Activated CD8-positive, alpha-beta memory T cell treated with anti-CD3 and anti-CD28 coated beads, Interleukin-2, amount 10 ng/mL, durations not matched to agents 7 days and 5 days (primary cell): ENCODE results near the gene NTM. TPM values are rescaled to one million over a fixed set of nuclear protein-coding genes. Genes with fewer than 3 reads are reported as not detected.
"Not testable (repeated sequence)": the region's sequence is repeated elsewhere in the genome, so short reads cannot be mapped to it uniquely, and the experiment has no call there.

Experiments
- ATAC-seq: fragments of 150-1000 bp; cut with Tn5 transposase; one replicate; pipeline ENCODE4 v1.10.0; 2021; ENCODE audit warnings: moderate library complexity
- CTCF ChIA-PET: fragments of 350-600 bp; sonication (Branson Sonifier 250); formaldehyde crosslinking; loops from one replicate; lab custom pipeline; 2021; ENCODE audit warnings: antibody characterized with exemption; lab: Charles Lee
- DNase-seq: peaks from one replicate; pipeline ENCODE4 v3.0.0-alpha.2; 2020
- H3K27ac Mint-ChIP-seq: one replicate; pipeline ENCODE4 v1.8.0; 2021; ENCODE audit warnings: mild to moderate bottlenecking, mixed read lengths
- H3K27me3 Mint-ChIP-seq: one replicate; pipeline ENCODE4 v1.8.0; 2021; ENCODE audit warnings: mixed read lengths
- H3K36me3 Mint-ChIP-seq: one replicate; pipeline ENCODE4 v1.8.0; 2021; ENCODE audit warnings: mild to moderate bottlenecking, mixed read lengths
- H3K4me1 Mint-ChIP-seq: one replicate; pipeline ENCODE4 v1.8.0; 2021; ENCODE audit warnings: mixed read lengths
- H3K4me3 Mint-ChIP-seq: one replicate; pipeline ENCODE4 v1.8.0; 2021; ENCODE audit warnings: mild to moderate bottlenecking, moderate library complexity, mixed read lengths
- H3K9me3 Mint-ChIP-seq: one replicate; pipeline ENCODE4 v1.8.0; 2022; ENCODE audit warnings: low read depth, mixed read lengths
- total RNA-seq, 2 experiments: library from RNA; stranded (reverse); gene quantifications; one replicate each; pipeline ENCODE4 v1.2.3, GENCODE V29; 2021

NTM gene
- total RNA-seq, 2 experiments from 2014 or later = not detected

- no peaks in the 10 kb centered on the region for H3K36me3 Mint-ChIP-seq
Measured at GRCh38 chr11:132060567-132060966, 690.2 kb downstream of the NTM start.

DNA sequence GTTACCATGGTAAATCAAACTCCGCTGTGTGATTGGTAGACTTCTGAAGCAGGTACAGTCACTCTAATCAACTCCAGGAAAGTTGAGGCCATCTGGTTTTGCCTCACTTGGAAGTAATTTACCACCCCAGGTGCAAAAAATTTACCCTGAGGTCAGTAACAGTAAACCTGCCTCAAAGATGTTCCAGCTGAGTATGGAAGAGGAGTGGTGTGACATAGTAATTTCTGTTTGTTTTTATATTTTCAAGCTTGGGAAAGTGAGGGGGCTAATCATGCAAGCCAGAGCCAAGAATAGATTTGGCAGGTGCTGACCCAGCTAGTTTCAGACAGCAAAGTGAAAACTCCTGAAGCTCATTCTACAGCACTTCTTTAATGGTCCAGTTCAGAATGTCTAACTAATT lies 691.6 kb downstream of the NTM start:
- Mint-ChIP-seq H3K9me3 (no peaks in the 10 kb centered on the region), H3K27me3 (no peaks in the 10 kb centered on the region), H3K4me1 (no peaks in the 10 kb centered on the region), H3K27ac (no peak overlapping the region), H3K4me3 (no peak overlapping the region), H3K36me3 (no peaks in the 10 kb centered on the region)
- DNase-seq (no peak), ATAC-seq (no peak)
- CTCF ChIA-PET = no interaction called here

More at GRCh38 chr11:132060567-132060966, 690.2 kb downstream of the NTM start:
- Mint-ChIP-seq H3K4me1 (no peaks in the 10 kb centered on the region), H3K27ac (no peak overlapping the region), H3K4me3 (no peak overlapping the region), H3K9me3 (no peaks in the 10 kb centered on the region), H3K27me3 (no peaks in the 10 kb centered on the region)
- ATAC-seq (no peak), DNase-seq (no peak)
- CTCF ChIA-PET = no interaction called here

DNA sequence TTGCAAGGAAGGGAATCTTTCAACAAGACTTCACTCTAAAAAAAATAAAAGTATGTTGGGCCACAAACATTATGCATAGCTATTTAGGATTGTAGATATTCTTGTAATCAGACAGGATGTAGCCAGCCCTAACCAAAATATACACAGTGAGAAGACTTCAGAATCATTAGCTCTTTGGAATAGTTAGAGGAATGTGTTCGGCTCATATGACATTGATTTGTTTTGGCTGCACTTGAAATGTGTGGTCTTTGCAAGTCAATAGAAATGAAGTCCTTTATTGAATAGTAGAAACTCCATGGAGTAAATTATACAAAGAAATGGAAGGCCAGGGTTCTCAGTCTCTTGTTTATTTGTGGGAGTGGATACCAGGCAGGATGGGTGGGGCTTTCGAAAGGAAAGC lies 692.1 kb downstream of the NTM start:
- Mint-ChIP-seq H3K4me3 (no peak overlapping the region), H3K9me3 (no peaks in the 10 kb centered on the region), H3K27ac (no peak overlapping the region), H3K4me1 (no peaks in the 10 kb centered on the region), H3K36me3 (no peaks in the 10 kb centered on the region), H3K27me3 (no peaks in the 10 kb centered on the region)
- ATAC-seq (no peak), DNase-seq (no peak)
- CTCF ChIA-PET = no interaction called here

DNA sequence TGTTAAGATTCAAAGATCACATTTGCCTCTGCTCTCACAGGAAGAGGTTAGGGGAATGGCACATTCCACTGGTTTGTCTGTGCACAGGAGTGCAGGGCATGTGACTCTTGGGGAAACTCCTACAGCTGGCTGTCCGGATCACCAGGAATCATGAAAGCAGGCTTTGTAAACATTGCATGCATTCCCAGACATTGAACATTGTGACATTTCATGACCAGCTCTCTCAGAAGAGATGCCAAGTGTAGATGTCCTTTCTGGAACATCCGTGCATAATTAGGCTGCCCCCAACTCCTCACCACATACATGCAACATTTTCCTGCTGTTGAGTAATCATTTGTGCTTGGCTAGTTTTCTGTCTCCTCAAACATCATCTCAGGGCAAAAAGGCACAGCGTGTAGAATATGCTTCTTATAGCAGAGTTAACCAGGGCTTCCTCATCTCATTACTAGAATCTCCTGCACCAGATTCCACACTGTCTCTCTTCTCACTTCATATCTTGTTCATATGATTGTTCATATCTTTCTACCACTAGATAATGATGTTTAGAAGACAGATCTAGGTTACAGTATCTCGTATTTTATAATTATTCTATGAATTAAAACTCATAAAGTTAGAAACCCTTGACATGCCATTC lies 694.7 kb downstream of the NTM start:
- H3K4me3 Mint-ChIP-seq = no peak overlapping the region
- peaks cover 8% of the 10 kb centered on the region for H3K9me3 Mint-ChIP-seq
- CTCF ChIA-PET = no interaction called here
- no peaks in the 10 kb centered on the region for H3K4me1 Mint-ChIP-seq
- no peaks in the 10 kb centered on the region for H3K27me3 Mint-ChIP-seq
- no peaks in the 10 kb centered on the region for H3K36me3 Mint-ChIP-seq
- DNase-seq (no peak), ATAC-seq (no peak)
- no peak overlapping the region for H3K27ac Mint-ChIP-seq

GRCh38 chr11:132068556-132068955 lies 698.1 kb downstream of the NTM start:
- Mint-ChIP-seq H3K27me3 (no peaks in the 10 kb centered on the region), H3K36me3 (no peaks in the 10 kb centered on the region), H3K4me1 (no peaks in the 10 kb centered on the region), H3K9me3 (peaks cover 8% of the 10 kb centered on the region), H3K4me3 (no peak overlapping the region), H3K27ac (no peak overlapping the region)
- ATAC-seq (no peak), DNase-seq (no peak)
- CTCF ChIA-PET = no interaction called here

DNA sequence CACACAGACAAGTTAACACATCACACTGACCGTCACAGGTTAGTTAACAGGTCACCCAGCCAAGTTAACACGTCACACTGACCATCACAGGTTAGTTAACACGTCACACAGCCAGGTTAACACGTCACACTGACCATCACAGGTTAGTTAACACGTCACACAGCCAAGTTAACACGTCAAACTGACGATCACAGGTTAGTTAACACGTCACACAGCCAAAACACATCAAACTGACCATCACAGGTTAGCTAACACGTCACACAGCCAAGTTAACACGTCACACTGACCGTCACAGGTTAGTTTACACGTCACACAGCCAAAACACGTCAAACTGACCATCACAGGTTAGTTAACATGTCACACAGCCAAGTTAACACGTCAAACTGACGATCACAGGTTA lies 699.2 kb downstream of the NTM start:
- CTCF ChIA-PET = not testable (repeated sequence)

DNA sequence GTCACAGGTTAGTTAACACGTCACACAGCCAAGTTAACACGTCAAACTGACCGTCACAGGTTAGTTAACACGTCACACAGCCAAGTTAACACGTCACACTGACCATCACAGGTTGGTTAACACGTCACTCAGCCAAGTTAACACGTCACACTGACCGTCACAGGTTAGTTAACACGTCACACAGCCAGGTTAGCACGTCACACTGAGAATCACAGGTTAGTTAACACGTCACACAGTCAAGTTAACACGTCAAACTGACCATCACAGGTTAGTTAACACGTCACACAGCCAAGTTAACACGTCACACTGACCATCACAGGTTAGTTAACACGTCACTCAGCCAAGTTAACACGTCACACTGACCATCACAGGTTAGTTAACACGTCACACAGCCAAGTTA lies 700.5 kb downstream of the NTM start:
- ATAC-seq, H3K36me3 Mint-ChIP-seq, H3K4me1 Mint-ChIP-seq, H3K27ac Mint-ChIP-seq, H3K4me3 Mint-ChIP-seq, CTCF ChIA-PET, H3K27me3 Mint-ChIP-seq, H3K9me3 Mint-ChIP-seq, DNase-seq: not testable (repeated sequence)

More for the DNA sequence above, 699.2 kb downstream of the NTM start:
- not testable (repeated sequence) for H3K9me3 Mint-ChIP-seq, H3K27me3 Mint-ChIP-seq, ATAC-seq, DNase-seq, H3K27ac Mint-ChIP-seq, H3K4me3 Mint-ChIP-seq, H3K4me1 Mint-ChIP-seq, H3K36me3 Mint-ChIP-seq

- no peaks in the 10 kb centered on the region for H3K36me3 Mint-ChIP-seq
- H3K4me3 Mint-ChIP-seq = no peak overlapping the region
- no peak overlapping the region for H3K27ac Mint-ChIP-seq
- ATAC-seq (no peak), DNase-seq (no peak)
- H3K4me1 Mint-ChIP-seq = no peaks in the 10 kb centered on the region
- H3K9me3 Mint-ChIP-seq = peaks cover 8% of the 10 kb centered on the region
- no peaks in the 10 kb centered on the region for H3K27me3 Mint-ChIP-seq
- CTCF ChIA-PET = no interaction called here
Measured at GRCh38 chr11:132072044-132072857, 701.8 kb downstream of the NTM start.

DNA sequence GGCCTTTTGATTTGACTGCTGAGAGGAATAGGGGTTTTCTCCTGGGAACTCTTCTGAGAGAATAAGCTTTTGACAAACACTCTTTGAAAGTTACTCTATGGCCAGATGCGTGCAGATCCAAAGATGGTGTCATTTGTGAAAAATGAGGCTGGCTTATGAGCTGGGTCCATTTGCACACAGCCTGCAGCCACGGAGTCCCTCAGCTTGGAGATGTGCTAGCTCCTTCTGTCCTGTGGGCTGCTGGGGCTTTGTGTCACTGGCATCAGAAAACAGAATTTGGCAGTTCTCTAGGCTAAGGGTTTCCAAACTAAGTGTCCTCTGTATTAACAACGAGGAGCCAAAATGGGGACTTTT lies 702.4 kb downstream of the NTM start:
- Mint-ChIP-seq H3K4me1 (no peaks in the 10 kb centered on the region), H3K27ac (no peak overlapping the region), H3K9me3 (peaks cover 8% of the 10 kb centered on the region), H3K27me3 (no peaks in the 10 kb centered on the region), H3K4me3 (no peak overlapping the region), H3K36me3 (no peaks in the 10 kb centered on the region)
- DNase-seq (no peak), ATAC-seq (no peak)
- CTCF ChIA-PET = no interaction called here

GRCh38 chr11:132073787-132074186 lies 703.4 kb downstream of the NTM start:
- ATAC-seq = no peak
- Mint-ChIP-seq H3K27ac (no peak overlapping the region), H3K9me3 (peaks cover 8% of the 10 kb centered on the region), H3K27me3 (no peaks in the 10 kb centered on the region), H3K4me1 (no peaks in the 10 kb centered on the region), H3K36me3 (no peaks in the 10 kb centered on the region), H3K4me3 (no peak overlapping the region)
- DNase-seq = no peak
- CTCF ChIA-PET = no interaction called here

DNA sequence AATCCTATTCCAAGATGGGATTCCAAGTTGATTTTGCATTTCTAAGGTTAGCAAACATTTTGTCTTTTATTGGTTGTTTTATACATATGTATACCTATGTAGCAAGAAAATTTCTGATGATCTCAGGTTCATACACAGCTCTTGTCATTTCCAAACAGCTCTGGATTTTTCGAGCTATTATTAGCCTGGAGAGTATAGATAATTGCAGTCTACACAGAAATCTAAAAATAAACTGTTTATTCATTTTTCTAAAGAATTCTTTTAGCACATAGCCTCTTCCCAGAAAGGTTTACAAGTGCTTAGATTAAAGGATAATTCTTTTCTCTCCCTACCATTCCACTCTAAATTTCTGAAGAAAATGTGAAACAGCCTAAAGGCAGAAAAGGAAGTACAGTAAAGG lies 705.0 kb downstream of the NTM start:
- Mint-ChIP-seq H3K9me3 (no peaks in the 10 kb centered on the region), H3K36me3 (no peaks in the 10 kb centered on the region), H3K27ac (no peak overlapping the region), H3K4me3 (no peak overlapping the region), H3K4me1 (no peaks in the 10 kb centered on the region), H3K27me3 (no peaks in the 10 kb centered on the region)
- CTCF ChIA-PET = no interaction called here
- DNase-seq = no peak
- no peak for ATAC-seq

- CTCF ChIA-PET = no interaction called here
- peaks cover 2% of the 10 kb centered on the region for H3K9me3 Mint-ChIP-seq
- no peaks in the 10 kb centered on the region for H3K36me3 Mint-ChIP-seq
- H3K4me3 Mint-ChIP-seq = no peak overlapping the region
- no peak for ATAC-seq
- H3K4me1 Mint-ChIP-seq = no peaks in the 10 kb centered on the region
- no peak for DNase-seq
- H3K27ac Mint-ChIP-seq = no peak overlapping the region
- H3K27me3 Mint-ChIP-seq = no peaks in the 10 kb centered on the region
Measured at GRCh38 chr11:132077416-132077815, 707.0 kb downstream of the NTM start.

DNA sequence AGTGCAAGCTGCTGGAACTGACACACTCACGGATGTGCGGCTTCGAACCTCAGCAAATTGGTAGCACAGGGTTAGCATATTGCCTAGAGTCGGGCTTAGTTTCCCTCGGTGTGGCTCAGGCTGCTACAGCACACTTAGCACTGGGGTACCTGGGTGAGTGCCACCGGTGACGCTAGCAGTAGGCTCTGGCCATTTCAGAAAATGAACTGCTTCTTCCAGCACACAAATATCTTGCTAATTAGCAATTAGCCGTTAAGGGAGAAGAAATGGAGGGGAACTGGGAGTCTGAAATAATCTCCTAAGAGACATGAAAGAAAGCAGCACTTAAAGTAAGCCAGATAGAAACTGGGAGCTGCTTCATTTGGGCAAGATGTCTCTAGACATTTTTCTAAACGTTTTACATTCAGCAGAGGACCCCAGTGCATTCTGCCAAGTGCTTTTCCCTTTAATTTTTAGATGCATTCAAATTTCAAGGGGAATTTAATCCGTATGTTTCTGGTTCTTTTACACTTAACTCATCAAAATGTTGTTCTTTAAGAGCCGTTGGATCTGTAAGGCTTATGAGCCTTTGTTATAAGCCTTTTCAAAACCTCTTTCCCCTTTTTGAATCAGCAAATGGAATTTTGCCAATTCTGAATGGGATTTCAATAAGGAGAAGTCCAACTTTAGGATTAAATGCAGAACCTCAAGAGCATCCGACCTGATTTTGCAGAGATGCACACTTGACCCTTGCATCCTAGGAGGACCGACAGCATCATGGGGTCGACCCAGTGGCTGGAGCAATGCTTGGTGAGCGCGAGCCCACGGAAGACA lies 708.1 kb downstream of the NTM start:
- Mint-ChIP-seq H3K27ac (no peak overlapping the region), H3K36me3 (no peaks in the 10 kb centered on the region), H3K9me3 (peaks cover 4% of the 10 kb centered on the region), H3K4me1 (no peaks in the 10 kb centered on the region), H3K27me3 (no peaks in the 10 kb centered on the region), H3K4me3 (no peak overlapping the region)
- CTCF ChIA-PET = no interaction called here
- DNase-seq = no peak
- ATAC-seq = no peak

GRCh38 chr11:132080127-132080526 lies 709.7 kb downstream of the NTM start:
- ATAC-seq (no peak), DNase-seq (no peak)
- Mint-ChIP-seq H3K27ac (no peak overlapping the region), H3K9me3 (peaks cover 4% of the 10 kb centered on the region), H3K4me3 (no peak overlapping the region), H3K36me3 (no peaks in the 10 kb centered on the region), H3K27me3 (no peaks in the 10 kb centered on the region), H3K4me1 (no peaks in the 10 kb centered on the region)
- CTCF ChIA-PET = no interaction called here
